SU-DHL-6 (cell line): ENCODE measurements around the gene INPP5A.

Experiments used
- EZH2phosphoT487 ChIP-seq: fragments of 200-600 bp; sonication (generic), shearing (Covaris generic); conservative IDR thresholded peaks from 2 replicates; pipeline ENCODE4 v1.6.1; 2018; ENCODE audit warnings: mild to moderate bottlenecking, antibody characterized with exemption, low read length, moderate library complexity, mixed read lengths
- TF ChIP-seq, protein P1 (sequence below): fragments of 200-600 bp; sonication (generic); IDR thresholded peaks from one replicate; pipeline ENCODE4 v1.5.1; 2017; ENCODE audit warnings: antibody characterized with exemption, mild to moderate bottlenecking, low read length, moderate library complexity; ENCODE audit not compliant: insufficient read depth, poor library complexity, severe bottlenecking

DNA sequence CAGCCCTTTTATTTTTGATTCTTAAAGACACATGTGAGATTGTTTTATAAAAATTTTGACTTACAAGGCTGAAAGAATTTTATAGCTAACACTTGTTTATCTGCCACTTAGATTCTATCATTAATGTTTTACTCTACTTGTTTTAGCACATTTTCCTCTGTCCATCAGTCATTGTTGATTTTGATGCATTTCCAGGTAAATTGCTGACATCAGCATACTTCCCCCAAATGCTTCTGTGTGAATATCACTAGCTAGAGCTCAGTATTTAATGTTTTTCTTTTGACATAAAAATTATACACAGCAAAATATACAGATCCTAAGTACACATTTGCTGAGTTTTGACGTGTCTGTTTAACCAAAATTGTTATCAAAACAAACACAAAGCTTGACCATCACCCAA lies 43.0 kb downstream of the INPP5A start:
- TF ChIP-seq, protein P1, sequence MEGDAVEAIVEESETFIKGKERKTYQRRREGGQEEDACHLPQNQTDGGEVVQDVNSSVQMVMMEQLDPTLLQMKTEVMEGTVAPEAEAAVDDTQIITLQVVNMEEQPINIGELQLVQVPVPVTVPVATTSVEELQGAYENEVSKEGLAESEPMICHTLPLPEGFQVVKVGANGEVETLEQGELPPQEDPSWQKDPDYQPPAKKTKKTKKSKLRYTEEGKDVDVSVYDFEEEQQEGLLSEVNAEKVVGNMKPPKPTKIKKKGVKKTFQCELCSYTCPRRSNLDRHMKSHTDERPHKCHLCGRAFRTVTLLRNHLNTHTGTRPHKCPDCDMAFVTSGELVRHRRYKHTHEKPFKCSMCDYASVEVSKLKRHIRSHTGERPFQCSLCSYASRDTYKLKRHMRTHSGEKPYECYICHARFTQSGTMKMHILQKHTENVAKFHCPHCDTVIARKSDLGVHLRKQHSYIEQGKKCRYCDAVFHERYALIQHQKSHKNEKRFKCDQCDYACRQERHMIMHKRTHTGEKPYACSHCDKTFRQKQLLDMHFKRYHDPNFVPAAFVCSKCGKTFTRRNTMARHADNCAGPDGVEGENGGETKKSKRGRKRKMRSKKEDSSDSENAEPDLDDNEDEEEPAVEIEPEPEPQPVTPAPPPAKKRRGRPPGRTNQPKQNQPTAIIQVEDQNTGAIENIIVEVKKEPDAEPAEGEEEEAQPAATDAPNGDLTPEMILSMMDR = no peak
- TF ChIP-seq EZH2phosphoT487 = no peak
